H1 (cell line): ENCODE measurements around the gene VIPR2. TPM values are rescaled to one million over a fixed set of nuclear protein-coding genes. Genes with fewer than 3 reads are reported as not detected.

Source experiments
- CTCF ChIA-PET: fragments of 300-600 bp; sonication (Branson Sonifier 250); formaldehyde crosslinking; loops from one replicate; lab custom pipeline; 2021; ENCODE audit not compliant: partially characterized antibody; lab: Charles Lee
- POLR2A ChIA-PET: fragments of 300-600 bp; sonication (Branson Sonifier 250); formaldehyde crosslinking; loops from one replicate; lab custom pipeline; 2021; ENCODE audit warnings: inconsistent platforms; ENCODE audit not compliant: partially characterized antibody; lab: Charles Lee
- DNase-seq, 2 experiments: peaks; one replicate each; pipeline versions ENCODE4 v3.0.0 to v3.0.0-alpha.2; 2010 to 2022; ENCODE audit warnings: low spot score in 2 of 2, low read depth in 1 of 2, mixed read lengths in 1 of 2
- FAIRE-seq: peaks from 2 replicates; lab custom pipeline; 2011; peaks lifted over from hg19 to GRCh38; lab: Jason Lieb, UNC
- H2AFZ ChIP-seq: 2 replicates; pipeline ENCODE4 v1.8.1; 2012; ENCODE audit warnings: low read length, inconsistent platforms
- H2AK5ac ChIP-seq: 2 replicates; pipeline ENCODE4 v1.6.1; 2013; ENCODE audit warnings: low read depth, low read length
- H2BK120ac ChIP-seq: replicated peaks from 2 replicates; pipeline ENCODE3; 2013; ENCODE audit warnings: low read depth, low read length, inconsistent platforms
- H2BK12ac ChIP-seq: 2 replicates; pipeline ENCODE4 v1.6.1; 2013; ENCODE audit warnings: low read depth, low read length
- H2BK15ac ChIP-seq: 2 replicates; pipeline ENCODE4 v1.6.1; 2013; ENCODE audit warnings: low read length
- H2BK20ac ChIP-seq: 2 replicates; pipeline ENCODE4 v1.6.1; 2013; ENCODE audit warnings: low read length
- H2BK5ac ChIP-seq: 2 replicates; pipeline ENCODE4 v1.6.1; 2013; ENCODE audit warnings: low read depth, low read length
- H3K14ac ChIP-seq: 2 replicates; pipeline ENCODE4 v1.6.1; 2013; ENCODE audit warnings: inconsistent platforms; ENCODE audit not compliant: insufficient read length
- H3K18ac ChIP-seq: 2 replicates; pipeline ENCODE4 v1.6.1; 2013; ENCODE audit warnings: low read length; ENCODE audit errors: extremely low read depth
- H3K23ac ChIP-seq: 2 replicates; pipeline ENCODE4 v1.6.1; 2013; ENCODE audit warnings: inconsistent platforms; ENCODE audit not compliant: insufficient read length
- H3K23me2 ChIP-seq: 2 replicates; pipeline ENCODE4 v1.6.1; 2013; ENCODE audit warnings: low read depth, low read length
- H3K27ac ChIP-seq: 2 replicates; pipeline ENCODE4 v1.6.1; 2011; ENCODE audit warnings: low read depth, low read length, inconsistent platforms
- H3K27me3 ChIP-seq, 4 experiments: replicated peaks in 1 of 4; 1 replicate in 1 of 4; 2 replicates in 3 of 4; pipeline versions ENCODE4 v1.6.1 to v1.8.1; 2011 to 2013; ENCODE audit warnings: low read length in 3 of 4, mild to moderate bottlenecking in 3 of 4, inconsistent platforms in 2 of 4, mixed read lengths in 2 of 4, moderate library complexity in 1 of 4; ENCODE audit not compliant: control insufficient read depth in 3 of 4, insufficient read depth in 3 of 4; ENCODE audit errors: extremely low read depth in 1 of 4
- H3K36me3 ChIP-seq, 4 experiments: 2 replicates each; pipeline versions ENCODE4 v1.6.1 to v1.8.1; 2011 to 2013; ENCODE audit warnings: mild to moderate bottlenecking in 4 of 4, low read length in 3 of 4, moderate library complexity in 2 of 4, control low read depth in 1 of 4, inconsistent platforms in 1 of 4; ENCODE audit not compliant: insufficient read depth in 4 of 4, control insufficient read depth in 2 of 4
- H3K4ac ChIP-seq: replicated peaks from 2 replicates; pipeline ENCODE3; 2013; ENCODE audit warnings: low read length, low read depth, mixed read lengths, inconsistent platforms; ENCODE audit not compliant: insufficient read length
- H3K4me1 ChIP-seq, 4 experiments: replicated peaks in 1 of 4; 1 replicate in 1 of 4; 2 replicates in 3 of 4; pipeline versions ENCODE4 v1.6.1 to v1.8.1; 2011 to 2013; ENCODE audit warnings: low read length in 3 of 4, inconsistent platforms in 2 of 4, mixed read lengths in 1 of 4; ENCODE audit not compliant: insufficient read depth in 4 of 4, control insufficient read depth in 3 of 4
- H3K4me2 ChIP-seq, 2 experiments: 2 replicates each; pipeline versions ENCODE4 v1.6.1 to v1.8.1; 2011 to 2013; ENCODE audit warnings: low read depth in 2 of 2, low read length in 2 of 2, control low read depth in 1 of 2, inconsistent platforms in 1 of 2, mild to moderate bottlenecking in 1 of 2; ENCODE audit not compliant: insufficient read depth in 1 of 2
- H3K4me3 ChIP-seq, 4 experiments: fragments of 200-600, 300-600 bp in 1 of 4; sonication (generic), shearing (Covaris generic), sonication (Bioruptor Twin) in 1 of 4; 2 replicates each; pipeline versions ENCODE4 v1.5.1 to v1.8.1; 2011 to 2016; ENCODE audit warnings: low read length in 4 of 4, low read depth in 3 of 4, control low read depth in 2 of 4, inconsistent platforms in 2 of 4, mild to moderate bottlenecking in 2 of 4, mixed read lengths in 1 of 4, moderate library complexity in 1 of 4; ENCODE audit not compliant: insufficient read depth in 2 of 4; ENCODE audit errors: extremely low read depth in 1 of 4
- H3K56ac ChIP-seq: replicated peaks from 2 replicates; pipeline ENCODE3; 2013; ENCODE audit warnings: low read depth, mild to moderate bottlenecking, mixed read lengths, low read length, inconsistent platforms; ENCODE audit not compliant: insufficient read length
- H3K79me1 ChIP-seq: 2 replicates; pipeline ENCODE4 v1.6.1; 2013; ENCODE audit warnings: low read depth, low read length, control low read depth
- H3K79me2 ChIP-seq, 2 experiments: 2 replicates each; pipeline versions ENCODE4 v1.6.1 to v1.8.1; 2012 to 2013; ENCODE audit warnings: low read length in 2 of 2, mild to moderate bottlenecking in 2 of 2, inconsistent platforms in 1 of 2; ENCODE audit not compliant: insufficient read depth in 2 of 2, control insufficient read depth in 1 of 2
- H3K9ac ChIP-seq, 4 experiments: replicated peaks in 1 of 4; 1 replicate in 1 of 4; 2 replicates in 3 of 4; pipeline versions ENCODE4 v1.6.1 to v1.8.1; 2011 to 2013; ENCODE audit warnings: low read depth in 3 of 4, low read length in 3 of 4, control low read depth in 2 of 4, mild to moderate bottlenecking in 2 of 4, moderate library complexity in 2 of 4, inconsistent platforms in 1 of 4; ENCODE audit errors: extremely low read depth in 1 of 4
- H3K9me3 ChIP-seq, 2 experiments: 2 replicates each; pipeline versions ENCODE4 v1.6.1 to v1.8.1; 2012 to 2013; ENCODE audit warnings: mild to moderate bottlenecking in 2 of 2, moderate library complexity in 2 of 2, control low read depth in 1 of 2, inconsistent platforms in 1 of 2, low read depth in 1 of 2, low read length in 1 of 2, mixed read lengths in 1 of 2; ENCODE audit not compliant: insufficient read depth in 2 of 2
- H4K20me1 ChIP-seq, 2 experiments: replicated peaks in 1 of 2; 2 replicates each; pipeline versions ENCODE3 to v1.8.1; 2011 to 2013; ENCODE audit warnings: inconsistent platforms in 2 of 2, low read length in 2 of 2, mild to moderate bottlenecking in 1 of 2; ENCODE audit not compliant: insufficient read depth in 2 of 2, control insufficient read depth in 1 of 2
- H4K5ac ChIP-seq: 2 replicates; pipeline ENCODE4 v1.6.1; 2013; ENCODE audit warnings: low read length, low read depth, mixed read lengths, inconsistent platforms; ENCODE audit not compliant: insufficient read length
- H4K8ac ChIP-seq: 2 replicates; pipeline ENCODE4 v1.8.0; 2013; ENCODE audit warnings: mild to moderate bottlenecking, moderate library complexity, low read length, inconsistent platforms; ENCODE audit not compliant: insufficient read depth; ENCODE audit errors: extremely low read depth
- H4K91ac ChIP-seq: replicated peaks from 2 replicates; pipeline ENCODE3; 2013; ENCODE audit warnings: low read length, mixed read lengths, inconsistent platforms; ENCODE audit not compliant: insufficient read length
- CREB1 ChIP-seq: IDR thresholded peaks from 2 replicates; pipeline ENCODE4 v1.6.1; 2012; ENCODE audit warnings: inconsistent platforms
- JUN ChIP-seq: IDR thresholded peaks from 2 replicates; pipeline ENCODE4 v1.6.1; 2011; ENCODE audit warnings: low read depth, mild to moderate bottlenecking, improper control_type of control experiment, low read length
- POLR2A ChIP-seq, 2 experiments: IDR thresholded peaks; 1 replicate in 1 of 2; 2 replicates in 1 of 2; pipeline ENCODE4 v1.6.1; 2011; ENCODE audit warnings: low read depth in 2 of 2, low read length in 2 of 2, mild to moderate bottlenecking in 2 of 2; ENCODE audit errors: control extremely low read depth in 1 of 2
- RXRA ChIP-seq: IDR thresholded peaks from 2 replicates; pipeline ENCODE4 v1.6.1; 2011; ENCODE audit warnings: low read depth, mild to moderate bottlenecking, low read length, moderate library complexity; ENCODE audit not compliant: insufficient read depth
- SIRT6 ChIP-seq: IDR thresholded peaks from one replicate; pipeline ENCODE4 v1.7.1; 2012; ENCODE audit warnings: low read length, inconsistent platforms
- SUZ12 ChIP-seq: fragments of 200-600 bp; sonication (generic); IDR thresholded peaks from 2 replicates; pipeline ENCODE4 v1.6.1; 2012; ENCODE audit warnings: mild to moderate bottlenecking, inconsistent platforms, low read length, moderate library complexity, mixed read lengths
- TAF1 ChIP-seq: IDR thresholded peaks from 2 replicates; pipeline ENCODE4 v1.6.1; 2011; ENCODE audit warnings: mild to moderate bottlenecking, low read depth, low read length
- TBP ChIP-seq: IDR thresholded peaks from 2 replicates; pipeline ENCODE4 v1.6.1; 2011; ENCODE audit warnings: low read depth, low read length, improper control_type of control experiment
- USF2 ChIP-seq: IDR thresholded peaks from 2 replicates; pipeline ENCODE4 v1.6.1; 2011; ENCODE audit warnings: low read length, improper control_type of control experiment
- ZNF274 ChIP-seq: IDR thresholded peaks from 2 replicates; pipeline ENCODE4 v1.7.0; 2012; ENCODE audit warnings: low read length, borderline replicate concordance; ENCODE audit errors: extremely low read depth
- WGBS, 2 experiments: shearing (Covaris generic) in 1 of 2; methylation state at CpG; one replicate each; pipeline versions ENCODE4 v1.1.6 to v1.1.7; 2013 to 2015; ENCODE audit warnings: low lambda C conversion rate in 2 of 2, mixed read lengths in 2 of 2, inconsistent platforms in 1 of 2, low coverage in 1 of 2, missing lambda C conversion rate in 1 of 2; ENCODE audit not compliant: insufficient replicate concordance in 2 of 2, insufficient coverage in 1 of 2, insufficient read length in 1 of 2; ENCODE audit errors: extremely low coverage in 1 of 2, missing lambda C conversion rate in 1 of 2; 5-methylcytosine and 5-hydroxymethylcytosine counted together
- polyA plus RNA-seq, 7 experiments: library from polyadenylated mRNA; depleted of rRNA in 3 of 7; stranded (reverse) in 5 of 7; unstranded in 2 of 7; fragments of >200 nt in 5 of 7; fragments of 200-250 nt in 2 of 7; gene quantifications; 1 replicate in 5 of 7; 2 replicates in 1 of 7; 4 replicates in 1 of 7; pipeline versions ENCODE4 v1.2.1 to v1.2.3, GENCODE V29; 2011 to 2013; ENCODE audit warnings: missing spikeins in 2 of 7, mixed read lengths in 2 of 7
- total RNA-seq: library from RNA; stranded (reverse); fragmentation: NEBNext Ultra II Directional; extraction: Animal tissue kit (Norgen Biotek cat#: 25700); gene quantifications from 2 replicates; pipeline ENCODE4 v1.2.1, GENCODE V29; 2021
- TF ChIP-seq, protein P1 (sequence below): IDR thresholded peaks from 2 replicates; pipeline ENCODE4 v1.6.1; 2012; ENCODE audit warnings: low read length, inconsistent platforms

VIPR2 gene
- total and polyA plus RNA-seq, 2 of the 8 experiments (the other 6 are each of a cell fraction or from before 2014, with no cell fraction given) = 2.4 to 6.3 TPM

- Histone ChIP-seq H3K4me2 (no peak overlapping the region), H3K4ac (no peak overlapping the region), H3K23ac (no peak overlapping the region), H2AFZ (no peak overlapping the region), H3K79me2 (no peaks in the 10 kb centered on the region), H3K9ac (no peak overlapping the region), H4K5ac (no peak overlapping the region), H3K36me3 (peaks cover 0 to 3% (median 0%) of the 10 kb centered on the region in 4 experiments; a peak in 2 of 8 replicates), H4K8ac (no peak overlapping the region), H4K20me1 (no peaks in the 10 kb centered on the region), H3K18ac (no peak overlapping the region), H3K14ac (no peak overlapping the region), H3K4me3 (no peak overlapping the region), H3K27ac (no peak overlapping the region), H2BK15ac (no peak overlapping the region), H3K4me1 (peaks cover 4 to 18% (median 11%) of the 10 kb centered on the region in 4 experiments), H3K9me3 (no peaks in the 10 kb centered on the region), H4K91ac (no peak overlapping the region), H2BK5ac (no peak overlapping the region), H3K56ac (no peak overlapping the region), H3K79me1 (no peaks in the 10 kb centered on the region), H3K27me3 (no peaks in the 10 kb centered on the region), H2BK120ac (no peak overlapping the region), H2BK20ac (no peak overlapping the region), H2BK12ac (no peak overlapping the region), H2AK5ac (no peak overlapping the region), H3K23me2 (no peaks in the 10 kb centered on the region)
- CTCF ChIA-PET = interaction anchor here (1.1 to 1.4 kb wide), 2 partner anchors 29 to 132 kb away, joined by 3 to 5 read pairs; no protein-coding TSS in a partner anchor
- no peak for FAIRE-seq
- POLR2A ChIA-PET = no interaction called here
- 79% methylated on average over 6 of the region's 9 CpGs; no CpG with 5 or more reads in 1 of the 2 experiments for WGBS, 2 experiments
- DNase-seq = no peak
- no peak for TF ChIP-seq USF2
- TF ChIP-seq POLR2A (IDR thresholded peaks at IDR 0.05; ENCODE audit: control extremely low read depth in 1 of 2, low read depth in 2 of 2, low read length in 2 of 2) = no peak
- no peak for TF ChIP-seq RXRA
- TF ChIP-seq, protein P1, sequence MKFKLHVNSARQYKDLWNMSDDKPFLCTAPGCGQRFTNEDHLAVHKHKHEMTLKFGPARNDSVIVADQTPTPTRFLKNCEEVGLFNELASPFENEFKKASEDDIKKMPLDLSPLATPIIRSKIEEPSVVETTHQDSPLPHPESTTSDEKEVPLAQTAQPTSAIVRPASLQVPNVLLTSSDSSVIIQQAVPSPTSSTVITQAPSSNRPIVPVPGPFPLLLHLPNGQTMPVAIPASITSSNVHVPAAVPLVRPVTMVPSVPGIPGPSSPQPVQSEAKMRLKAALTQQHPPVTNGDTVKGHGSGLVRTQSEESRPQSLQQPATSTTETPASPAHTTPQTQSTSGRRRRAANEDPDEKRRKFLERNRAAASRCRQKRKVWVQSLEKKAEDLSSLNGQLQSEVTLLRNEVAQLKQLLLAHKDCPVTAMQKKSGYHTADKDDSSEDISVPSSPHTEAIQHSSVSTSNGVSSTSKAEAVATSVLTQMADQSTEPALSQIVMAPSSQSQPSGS = no peak
- no peak for TF ChIP-seq JUN
- no peak for TF ChIP-seq CREB1
- TF ChIP-seq ZNF274 = no peak
- TF ChIP-seq SUZ12 = no peak
- no peak for TF ChIP-seq TAF1
- no peak for TF ChIP-seq TBP
- no peak for TF ChIP-seq SIRT6
Observed at GRCh38 chr7:159108941-159109652, 35.6 kb downstream of the VIPR2 start.
